CMK (cell line): ENCODE results near the gene POMGNT1.

ENCODE experiments used
- DNase-seq: peaks from one replicate; pipeline ENCODE4 v3.0.0-alpha.2; 2010; ENCODE audit warnings: low read depth

Gene POMGNT1

DNA sequence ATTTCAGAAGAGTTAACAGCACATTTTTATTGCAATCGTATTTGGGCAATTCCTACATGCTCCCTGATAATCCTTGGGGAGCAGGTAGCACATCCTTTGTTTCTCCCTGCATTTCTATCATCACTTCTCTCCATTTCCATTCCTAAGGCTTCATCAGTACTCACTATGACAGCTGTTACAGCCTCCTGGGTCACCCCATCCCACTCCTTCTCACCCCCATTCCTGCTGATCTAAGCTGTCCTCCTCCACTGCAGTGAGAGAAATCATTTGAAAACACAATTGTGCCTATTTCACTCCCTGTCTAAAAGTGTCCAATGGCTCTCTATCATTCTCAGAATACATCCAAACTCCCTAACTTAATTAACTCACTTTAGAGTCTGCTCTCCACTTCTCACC is 40.3 kb downstream of the POMGNT1 start:
- no peak for DNase-seq

GRCh38 chr1:46153732-46154131 is 44.5 kb downstream of the POMGNT1 start:
- DNase-seq: no peak

GRCh38 chr1:46153228-46153627 is 45.0 kb downstream of the POMGNT1 start:
- DNase-seq: no peak

GRCh38 chr1:46152016-46152415 is 46.2 kb downstream of the POMGNT1 start:
- DNase-seq: no peak

GRCh38 chr1:46150085-46150484 is 48.1 kb downstream of the POMGNT1 start:
- no peak for DNase-seq

GRCh38 chr1:46148318-46148717 is 49.9 kb downstream of the POMGNT1 start:
- DNase-seq: no peak
